KBM-7 (cell line): ENCODE data around the gene LPP.

ENCODE experiments used
- DNase-seq: peaks from one replicate; pipeline ENCODE4 v3.0.0-alpha.2; 2015
- in situ Hi-C: fragments of 300-500 bp; cut with MboI; formaldehyde crosslinking; loops from 2 replicates; pipeline ENCODE4 v1.14.3; 2020; ENCODE audit warnings: low sequenced_read_pairs, low pct_unique_long_range_greater_than_20kb, mixed read lengths

The LPP gene

DNA sequence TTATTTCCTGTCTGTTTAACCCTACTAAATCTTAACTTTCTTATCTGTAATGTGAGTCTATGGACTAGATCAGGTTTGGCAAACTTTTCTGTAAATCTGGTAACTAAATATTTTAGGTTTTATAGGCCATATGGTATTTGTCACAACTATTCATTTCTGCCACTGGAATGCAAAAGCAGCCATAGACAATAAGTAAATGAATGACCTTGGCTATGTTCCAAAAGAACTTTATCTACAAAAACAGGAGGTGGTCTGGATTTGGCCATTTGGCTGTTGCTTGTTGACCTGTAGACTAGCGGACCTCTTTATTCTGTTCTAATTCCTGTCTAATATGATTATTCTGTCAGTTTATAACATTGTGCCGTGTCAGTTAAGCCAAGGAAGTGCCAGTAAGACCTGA, 314.2 kb downstream of the LPP start:
- in situ Hi-C loops = no loop called here
- DNase-seq = no peak

DNA sequence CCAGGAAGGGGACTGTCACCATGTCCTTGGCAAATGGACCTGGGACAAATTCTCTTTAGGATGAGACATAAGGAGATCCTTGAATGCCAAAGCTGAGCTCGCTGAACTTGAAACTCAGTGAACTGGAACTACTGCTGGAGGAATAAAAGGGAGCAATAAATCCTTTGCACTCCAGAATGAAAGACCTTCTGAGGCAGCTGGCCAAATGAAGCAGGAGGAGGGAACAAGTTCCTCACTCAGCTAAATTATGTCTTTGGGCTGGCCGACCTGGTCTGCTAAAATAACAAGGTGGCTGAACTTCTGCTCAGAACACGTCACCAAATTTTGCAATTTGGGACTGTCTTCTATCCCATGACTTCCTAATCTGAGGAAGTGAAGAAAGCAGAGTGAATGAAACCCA, 314.7 kb downstream of the LPP start:
- in situ Hi-C loops = no loop called here
- no peak for DNase-seq

DNA sequence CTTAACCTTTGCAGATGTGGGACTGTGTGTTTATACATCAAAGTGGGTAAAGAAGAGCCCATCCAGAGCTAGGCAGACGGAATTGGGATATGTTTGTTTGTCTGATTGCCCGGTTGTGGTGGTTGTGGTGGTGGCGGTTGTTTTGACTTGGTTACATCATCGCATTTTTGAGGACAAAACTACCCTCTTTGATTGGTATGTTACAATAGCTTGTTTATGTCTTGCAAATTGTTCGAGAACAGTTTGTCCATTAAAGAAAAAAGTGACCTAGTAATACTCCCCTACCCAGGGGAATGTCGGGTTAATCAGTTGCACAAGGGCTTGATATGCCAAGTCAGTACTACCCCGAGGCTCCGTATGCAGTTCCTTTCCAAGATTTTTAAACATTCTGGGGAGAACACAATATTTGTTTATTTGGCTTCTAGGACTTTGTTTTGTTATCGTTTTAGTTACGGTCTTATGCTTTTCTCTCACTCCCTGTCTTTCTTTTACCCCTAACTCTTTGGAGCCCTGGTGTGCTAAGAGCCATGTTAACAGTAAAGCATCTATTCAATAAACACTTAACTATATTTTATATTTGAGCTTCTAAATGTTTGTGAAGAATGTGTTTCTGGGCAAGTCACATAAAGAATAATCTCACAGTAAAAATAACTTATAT, 315.4 kb downstream of the LPP start:
- no peak for DNase-seq

DNA sequence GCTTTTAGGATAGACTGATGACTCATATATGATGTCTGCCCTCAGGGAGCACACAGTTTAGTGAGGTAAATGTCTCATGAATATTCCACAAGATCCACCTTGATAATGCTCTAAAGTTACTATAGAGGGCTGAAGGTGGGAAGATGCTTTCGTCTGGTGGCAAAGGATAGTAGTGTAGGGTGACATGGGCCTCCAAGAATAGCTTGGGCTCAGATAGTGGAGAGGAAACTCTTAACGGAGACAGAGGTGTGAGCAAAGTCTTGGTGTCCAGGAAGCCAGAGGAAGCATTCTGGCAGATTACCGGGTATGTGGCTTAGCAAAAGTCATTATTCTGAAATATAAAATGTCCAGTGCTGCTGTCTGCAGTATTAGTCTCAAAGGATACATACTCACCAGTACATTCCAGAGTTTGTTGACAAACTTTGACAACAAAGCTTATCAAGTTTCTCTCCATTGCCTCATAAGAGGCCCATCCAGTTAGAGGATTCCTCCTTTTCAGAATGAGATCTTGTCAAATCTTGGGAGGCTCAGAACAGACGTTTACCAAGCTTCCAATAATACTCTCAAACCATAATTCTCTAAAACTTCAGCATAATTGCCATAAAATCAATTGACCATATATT, 316.7 kb downstream of the LPP start:
- in situ Hi-C loops = no loop called here

More for the DNA sequence above, 315.4 kb downstream of the LPP start:
- in situ Hi-C loops = no loop called here

DNA sequence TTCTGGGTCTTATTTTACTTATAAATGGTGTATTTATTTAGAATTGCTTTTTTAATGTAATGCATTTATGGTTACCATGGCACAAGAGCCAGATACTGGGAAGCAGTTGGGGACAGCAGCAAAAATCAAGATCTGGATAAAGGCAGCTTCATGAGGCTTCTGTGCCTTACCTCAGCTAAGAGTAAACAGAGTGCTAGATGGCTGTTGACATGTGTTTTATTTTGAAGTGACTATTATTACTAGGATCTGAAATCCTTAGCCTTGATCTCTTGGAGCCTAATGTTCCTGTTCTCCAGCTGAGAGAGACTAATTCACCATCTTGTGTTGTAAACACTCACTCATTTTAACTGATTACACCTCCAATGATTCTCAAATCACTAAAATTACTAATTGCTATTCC, 317.8 kb downstream of the LPP start:
- DNase-seq = no peak
- in situ Hi-C loops = no loop called here

More for the DNA sequence above, 316.7 kb downstream of the LPP start:
- no peak for DNase-seq

DNA sequence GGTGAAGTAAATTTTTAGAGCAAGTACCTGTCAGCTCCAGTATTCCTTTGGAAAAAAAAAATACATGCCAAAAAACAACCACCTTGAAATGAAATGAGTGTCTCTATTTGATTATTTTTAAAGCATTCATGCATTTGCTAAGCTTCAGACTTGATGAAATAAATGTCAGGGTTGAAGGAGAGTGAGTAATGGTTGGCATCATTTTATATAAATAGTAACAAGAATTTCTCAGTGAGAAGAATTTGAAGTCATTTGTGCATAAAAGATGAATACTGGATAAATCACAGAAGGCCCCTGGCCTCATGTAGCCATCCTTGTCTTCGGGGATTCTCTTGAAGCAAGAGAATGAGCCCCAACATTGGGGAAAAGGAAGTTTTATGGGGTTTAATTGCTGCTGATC, 318.4 kb downstream of the LPP start:
- DNase-seq = no peak
- in situ Hi-C loops = no loop called here

DNA sequence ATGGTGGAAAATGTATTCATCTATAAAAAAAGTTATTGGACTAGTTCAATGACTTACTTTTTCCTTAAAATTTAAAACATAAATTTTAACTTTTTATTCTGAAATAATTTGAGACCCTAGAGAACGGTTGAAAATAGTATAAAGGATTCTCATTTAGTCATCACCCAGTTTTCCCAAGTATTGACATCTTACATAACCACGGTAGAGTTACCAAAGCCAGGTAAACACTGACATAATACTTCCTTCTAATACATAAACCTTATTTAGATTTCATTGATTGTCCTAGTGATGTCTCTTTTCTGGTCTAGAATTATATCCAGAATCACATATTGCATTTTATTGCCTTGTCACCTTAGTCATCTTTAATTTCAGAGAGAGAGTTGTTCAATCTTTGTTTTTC, 319.1 kb downstream of the LPP start:
- DNase-seq = no peak
- in situ Hi-C loops = no loop called here

DNA sequence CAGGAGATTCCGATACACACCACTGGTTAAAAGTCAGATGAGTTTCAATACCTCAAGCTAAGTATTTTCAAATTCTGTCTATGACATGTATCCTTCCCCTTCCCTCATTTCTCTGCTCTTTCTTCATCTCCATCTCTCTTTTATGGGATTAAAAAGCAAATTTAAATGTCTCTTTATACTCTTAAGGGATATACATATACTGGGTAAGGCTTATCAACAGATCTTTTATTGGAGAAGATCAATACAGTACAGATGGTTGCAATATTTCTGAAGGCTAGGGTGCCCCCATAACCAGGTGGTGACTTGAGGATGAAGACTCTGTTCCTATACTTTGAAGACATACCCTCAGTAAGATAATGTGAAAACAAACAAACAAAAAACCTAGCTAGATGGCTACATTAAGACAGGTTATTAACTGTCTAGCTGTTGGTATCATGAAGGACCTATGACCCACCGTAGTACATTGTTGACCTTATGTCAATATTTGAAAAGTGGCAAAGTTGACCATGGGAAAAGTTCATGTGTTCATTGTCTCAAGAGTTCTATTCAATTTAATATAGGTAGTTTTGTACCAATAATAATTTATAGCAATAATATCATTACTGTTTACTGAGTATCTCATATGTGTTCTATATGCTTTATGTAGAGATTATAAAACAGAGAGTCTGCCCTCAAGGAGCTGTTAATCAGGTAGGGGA, 319.8 kb downstream of the LPP start:
- DNase-seq = no peak
- in situ Hi-C loops = no loop called here

DNA sequence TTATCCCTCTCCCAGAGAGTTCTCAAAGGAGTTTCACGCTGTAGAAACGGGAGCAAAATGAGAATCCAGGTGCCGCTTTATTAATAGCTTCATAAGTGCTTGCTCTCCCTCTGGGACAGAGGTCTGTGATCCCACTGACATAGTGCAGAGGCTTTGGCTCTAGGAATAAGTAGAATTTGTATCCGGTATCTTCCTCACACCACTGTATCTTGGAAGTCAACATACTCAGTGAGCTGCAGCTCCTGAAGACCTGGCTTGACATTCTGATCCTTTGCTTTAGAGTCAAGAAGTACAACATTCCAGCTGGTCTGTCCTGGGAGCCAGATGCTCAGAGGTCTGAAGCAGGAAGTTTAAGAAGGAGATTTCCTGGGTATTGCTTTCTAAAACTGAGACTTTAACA, 323.0 kb downstream of the LPP start:
- no peak for DNase-seq
- in situ Hi-C loops = no loop called here

DNA sequence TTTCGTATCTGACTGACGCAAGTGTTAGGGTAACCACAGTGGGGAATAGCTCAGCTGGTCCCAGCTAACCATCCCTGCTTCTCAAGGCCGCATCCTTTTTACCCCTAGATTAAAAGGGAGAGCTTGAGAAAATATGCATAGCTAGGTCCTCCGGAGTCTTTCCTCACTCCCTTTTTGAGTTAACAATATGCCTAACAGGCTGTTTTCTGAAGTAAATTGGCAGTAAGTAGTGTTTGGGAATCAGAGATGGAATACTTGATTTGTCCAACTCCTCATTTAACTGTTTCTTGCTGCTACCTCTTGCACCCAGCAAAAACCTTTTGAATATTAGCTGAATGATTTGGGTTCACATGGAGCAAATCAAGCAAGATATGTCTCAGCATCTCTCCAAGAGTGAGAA, 326.1 kb downstream of the LPP start:
- DNase-seq = no peak
- in situ Hi-C loops = no loop called here

DNA sequence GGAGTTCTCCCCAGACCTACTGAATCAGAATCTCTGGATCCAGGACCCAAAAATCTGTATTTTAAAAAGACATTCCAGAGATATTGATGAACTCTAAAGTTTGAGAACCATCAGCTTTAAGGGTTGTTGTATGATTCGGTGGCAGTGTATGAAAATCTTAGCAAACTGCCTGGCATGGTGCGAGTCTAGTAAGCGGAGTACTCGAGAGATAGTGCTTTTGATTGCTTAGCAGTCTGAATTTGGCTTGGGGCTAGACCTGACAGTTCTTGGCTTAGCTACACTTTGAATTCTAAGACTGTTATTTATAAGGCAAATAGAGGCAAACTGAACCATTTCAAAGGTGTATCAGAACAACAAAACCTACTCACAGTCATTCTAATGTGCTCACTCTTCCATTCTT, 329.0 kb downstream of the LPP start:
- no peak for DNase-seq
- in situ Hi-C loops = no loop called here

DNA sequence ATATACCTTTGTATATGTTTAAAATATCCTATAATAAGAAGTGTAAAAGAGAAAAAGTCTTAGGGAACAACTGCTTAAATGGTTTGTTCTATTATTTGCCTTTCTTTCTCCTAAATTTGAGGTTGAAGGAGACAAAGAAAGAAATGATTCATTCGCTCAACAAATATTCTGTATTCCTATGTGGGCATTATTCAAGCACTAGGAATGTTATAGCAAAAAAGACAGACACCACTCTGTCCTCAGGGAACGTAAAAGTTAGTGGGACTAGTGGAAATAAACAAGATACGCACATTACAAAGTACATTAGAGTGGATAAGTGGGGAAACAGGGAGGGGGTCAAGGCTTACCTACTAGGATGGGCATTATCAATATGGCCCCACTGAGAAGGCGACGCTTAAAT, 332.2 kb downstream of the LPP start:
- no peak for DNase-seq
- in situ Hi-C loops = no loop called here

DNA sequence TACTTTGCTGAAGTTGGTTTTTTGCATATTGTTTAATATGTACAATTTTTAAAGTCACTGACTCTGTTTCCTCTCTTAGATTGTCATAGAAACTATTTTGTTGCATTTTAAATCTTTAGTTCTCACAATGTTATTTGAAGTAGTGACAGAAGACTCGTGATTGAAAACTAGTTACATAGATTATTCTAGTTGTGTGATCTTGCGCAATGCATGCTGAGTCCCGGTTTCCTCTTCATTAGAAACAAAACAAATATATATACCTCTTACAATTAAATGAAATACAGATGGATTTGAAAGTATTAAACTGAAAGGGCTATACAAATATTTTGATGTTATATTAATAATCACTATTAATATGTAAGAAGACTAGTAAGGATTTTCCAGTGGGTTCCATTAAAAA, 333.0 kb downstream of the LPP start:
- no peak for DNase-seq
- in situ Hi-C loops = no loop called here

DNA sequence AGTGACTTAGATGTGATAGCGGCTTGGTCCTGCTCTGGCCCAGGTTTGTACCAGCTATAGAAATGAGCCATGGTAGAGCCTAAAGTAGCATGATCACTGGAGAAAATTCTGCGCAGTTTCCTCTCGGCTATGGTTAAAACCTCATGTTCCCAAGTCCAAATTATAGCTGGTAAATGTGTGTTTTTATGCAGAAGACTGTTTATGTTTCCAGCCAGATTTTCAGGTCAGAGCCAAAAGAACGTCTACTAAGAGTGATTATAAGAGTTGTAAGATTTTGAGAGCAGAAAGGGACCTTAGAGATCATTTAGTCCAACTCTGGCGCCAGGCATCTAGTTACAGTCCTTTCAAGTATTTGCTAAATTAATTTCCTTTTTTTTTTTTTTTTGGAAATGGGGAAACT, 333.7 kb downstream of the LPP start:
- in situ Hi-C loops = no loop called here

DNA sequence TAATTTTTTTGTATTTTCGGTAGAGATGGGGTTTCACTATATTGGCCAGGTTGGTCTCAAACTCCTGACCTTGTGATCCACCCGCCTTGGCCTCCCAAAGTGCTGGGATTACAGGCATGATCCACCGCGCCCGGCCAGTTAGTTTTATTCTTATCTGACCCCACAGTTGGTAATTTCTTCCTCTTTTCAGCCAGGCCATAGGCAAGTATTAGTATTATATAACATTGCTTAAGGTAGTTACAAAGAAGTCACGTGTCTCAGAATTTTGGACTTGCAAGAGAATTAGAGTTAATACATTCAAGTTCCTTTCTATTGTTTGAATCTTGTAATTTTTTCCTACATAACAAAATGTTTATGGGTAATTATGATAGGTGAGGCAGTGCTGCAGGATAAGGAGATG, 334.8 kb downstream of the LPP start:
- no peak for DNase-seq
- in situ Hi-C loops = no loop called here

More for the DNA sequence above, 333.7 kb downstream of the LPP start:
- DNase-seq = no peak

DNA sequence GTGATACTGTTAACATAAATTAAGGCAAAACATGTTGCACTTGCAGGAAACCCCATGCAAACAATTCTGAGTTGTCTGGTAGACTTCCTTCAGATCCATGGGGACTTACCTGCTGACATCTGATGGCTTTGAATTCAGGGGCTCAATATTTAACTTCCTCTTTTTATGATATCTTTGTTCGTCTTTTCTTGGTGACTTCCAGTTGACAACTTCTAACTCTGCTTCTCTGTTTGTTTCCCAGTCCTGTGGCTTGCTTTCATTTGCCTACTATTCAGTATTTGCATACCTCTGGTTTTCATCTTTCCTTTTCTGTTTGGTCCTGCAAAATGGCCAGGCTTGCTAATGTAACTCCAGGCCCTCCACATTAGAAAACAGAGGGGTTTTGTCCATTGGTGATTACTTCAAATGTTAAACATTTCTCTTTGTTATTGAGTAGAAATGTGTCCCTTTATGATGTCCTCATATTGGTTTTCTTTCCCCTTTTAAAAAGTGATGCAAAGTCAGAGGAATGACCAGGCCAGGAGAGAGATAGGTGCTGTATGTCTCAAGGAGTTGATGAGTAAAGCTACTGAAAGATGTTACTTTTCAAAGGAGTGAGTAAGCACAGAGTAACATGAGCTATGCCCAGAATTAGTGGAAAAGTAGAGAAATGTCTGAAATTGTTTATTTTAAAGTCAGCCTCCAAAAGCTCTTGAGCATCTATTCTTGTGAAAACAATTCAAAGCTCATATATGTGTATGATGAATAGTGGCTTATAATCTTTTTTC, 335.9 kb downstream of the LPP start:
- peak; percentile 37 for DNase-seq
- in situ Hi-C loops = no loop called here

DNA sequence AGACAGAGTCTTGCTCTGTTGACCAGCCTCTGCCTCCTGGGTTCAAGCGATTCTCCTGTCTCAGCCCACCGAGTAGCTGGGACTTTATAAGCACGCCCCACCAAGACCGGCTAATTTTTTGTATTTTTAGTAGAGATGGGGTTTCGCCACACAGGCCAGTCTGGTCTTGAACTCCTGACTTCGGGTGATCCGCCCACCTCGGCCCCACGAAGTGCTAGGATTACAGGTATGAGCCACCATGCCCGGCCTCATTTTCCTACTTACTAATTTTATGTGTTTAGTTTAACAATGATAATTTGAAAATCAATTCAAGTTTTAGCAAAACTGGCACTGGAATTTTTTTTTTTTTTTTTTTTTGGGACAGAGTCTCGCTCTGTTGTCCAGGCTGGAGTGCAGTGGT, 336.5 kb downstream of the LPP start:
- DNase-seq = no peak
- in situ Hi-C loops = no loop called here

DNA sequence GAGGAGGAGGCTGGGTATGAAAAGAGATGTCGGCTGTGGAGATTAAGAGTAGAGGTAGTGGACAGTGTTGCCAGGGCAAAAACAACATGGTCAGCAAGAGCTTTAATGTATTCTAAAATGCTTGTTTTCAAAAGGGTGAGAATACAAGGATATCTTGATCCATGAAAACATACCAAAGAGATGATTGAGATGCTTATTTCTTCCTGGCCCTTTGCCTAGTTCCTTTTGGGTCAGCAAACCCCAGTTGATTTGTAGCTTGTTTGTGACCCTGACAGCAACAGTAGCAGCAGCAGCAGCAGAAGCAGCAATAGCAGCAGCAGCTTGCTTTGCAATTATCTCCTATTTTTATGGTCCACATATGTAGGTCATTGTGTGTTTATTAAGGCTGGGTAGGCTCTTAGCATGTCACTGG, 337.3 kb downstream of the LPP start:
- in situ Hi-C loops = no loop called here
- no peak for DNase-seq

DNA sequence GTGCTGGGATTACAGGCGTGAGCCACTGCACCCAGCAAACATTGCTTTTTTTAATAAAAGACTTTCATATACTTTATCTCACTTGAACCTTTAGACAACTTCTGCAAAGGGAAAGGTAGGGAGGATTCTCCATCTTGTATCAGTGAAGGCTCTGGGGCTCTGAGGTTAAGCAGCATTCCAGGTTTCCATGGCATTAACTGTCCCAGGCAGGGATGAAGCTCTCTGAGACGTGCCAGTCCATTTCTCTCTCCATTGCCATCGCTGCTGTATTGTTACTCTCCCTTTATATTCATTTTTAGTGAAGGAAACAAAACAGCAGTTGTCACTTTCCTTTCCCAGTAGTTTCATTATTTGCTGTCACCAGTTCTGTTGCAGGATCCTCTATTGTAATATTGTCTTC, 342.4 kb downstream of the LPP start:
- in situ Hi-C loops = no loop called here
- no peak for DNase-seq

DNA sequence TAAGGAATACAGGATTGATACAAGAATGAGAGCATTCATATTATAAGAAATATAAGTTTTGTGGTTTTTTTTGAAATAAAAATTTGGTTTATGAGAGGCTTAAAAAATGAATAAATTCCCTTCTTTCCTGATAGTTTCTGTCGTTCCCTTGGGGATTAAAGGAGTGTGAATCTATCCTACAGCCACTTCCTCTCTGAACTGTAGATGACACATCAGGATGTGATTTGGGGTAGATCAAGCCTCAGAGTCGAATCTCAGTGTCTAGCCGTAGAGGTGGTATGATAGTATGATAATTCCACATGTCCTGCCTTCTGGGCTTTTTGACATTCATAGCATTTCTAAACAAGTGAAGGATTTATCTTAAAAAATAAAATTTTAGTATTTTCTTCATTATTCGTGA, 343.1 kb downstream of the LPP start:
- no peak for DNase-seq
- in situ Hi-C loops = no loop called here
